T-helper 2 cell treated with Interferon-gamma antibody and Interleukin-4, amounts not matched to agents 5 μg/mL and 100 μg/mL, for 36 hours (primary cell): ENCODE results near the gene CREBL2.
A peak's percentile ranks its signal among the peaks of the same experiment; 100 is the strongest.

Source experiments
- DNase-seq: peaks from one replicate; pipeline ENCODE4 v3.0.0; 2021; ENCODE audit warnings: low spot score
- H3K27ac Mint-ChIP-seq: one replicate; pipeline ENCODE4 v1.8.0; 2021; ENCODE audit warnings: mild to moderate bottlenecking, mixed read lengths
- H3K27me3 Mint-ChIP-seq: one replicate; pipeline ENCODE4 v1.8.0; 2021; ENCODE audit warnings: low read depth, mixed read lengths
- H3K36me3 Mint-ChIP-seq: one replicate; pipeline ENCODE4 v1.8.0; 2021; ENCODE audit warnings: low read depth, mixed read lengths
- H3K4me1 Mint-ChIP-seq: one replicate; pipeline ENCODE4 v1.8.0; 2021; ENCODE audit warnings: low read depth, mixed read lengths
- H3K4me3 Mint-ChIP-seq: one replicate; pipeline ENCODE4 v1.8.0; 2022; ENCODE audit warnings: mild to moderate bottlenecking, moderate library complexity, mixed read lengths
- H3K9me3 Mint-ChIP-seq: one replicate; pipeline ENCODE4 v1.8.0; 2021; ENCODE audit warnings: mixed read lengths

The CREBL2 gene

GRCh38 chr12:12683725-12684124 is 72.0 kb downstream of the CREBL2 start:
- Mint-ChIP-seq H3K4me1 (peaks cover 4% of the 10 kb centered on the region), H3K36me3 (peaks cover 12% of the 10 kb centered on the region), H3K9me3 (no peaks in the 10 kb centered on the region), H3K27ac (no peak overlapping the region), H3K27me3 (no peaks in the 10 kb centered on the region), H3K4me3 (no peak overlapping the region)
- DNase-seq: no peak

- no peak for DNase-seq
- H3K9me3 Mint-ChIP-seq: no peaks in the 10 kb centered on the region
- H3K4me3 Mint-ChIP-seq: no peak overlapping the region
- H3K36me3 Mint-ChIP-seq: peaks cover 17% of the 10 kb centered on the region
- H3K27me3 Mint-ChIP-seq: no peaks in the 10 kb centered on the region
- no peak overlapping the region for H3K27ac Mint-ChIP-seq
- peaks cover 6% of the 10 kb centered on the region for H3K4me1 Mint-ChIP-seq
Observed at GRCh38 chr12:12684375-12685106, 72.9 kb downstream of the CREBL2 start.

- Mint-ChIP-seq H3K27ac (no peak overlapping the region), H3K36me3 (peaks cover 17% of the 10 kb centered on the region), H3K9me3 (no peaks in the 10 kb centered on the region), H3K4me3 (no peak overlapping the region), H3K4me1 (peaks cover 8% of the 10 kb centered on the region), H3K27me3 (no peaks in the 10 kb centered on the region)
- no peak for DNase-seq
Observed at GRCh38 chr12:12685305-12685704, 73.6 kb downstream of the CREBL2 start.

DNA sequence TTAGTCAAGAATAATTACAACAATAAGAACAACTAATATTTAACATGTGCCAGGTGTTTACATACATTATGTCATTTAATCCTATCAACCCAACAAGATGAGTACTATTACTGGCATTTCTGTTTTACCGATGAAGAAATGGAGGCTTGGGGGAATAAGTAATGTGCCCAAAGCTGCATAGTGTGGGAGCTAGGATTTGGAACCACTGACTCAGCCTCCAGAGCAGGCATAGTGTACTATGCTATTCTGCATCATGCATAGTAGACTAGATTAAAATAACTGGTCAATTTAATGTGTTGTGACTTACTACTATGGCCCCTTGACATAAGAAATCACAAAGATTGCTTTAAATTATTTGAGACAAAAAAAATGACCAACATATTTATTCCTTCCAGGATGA is 74.8 kb downstream of the CREBL2 start:
- peaks cover 15% of the 10 kb centered on the region for H3K4me1 Mint-ChIP-seq
- H3K36me3 Mint-ChIP-seq: peaks cover 16% of the 10 kb centered on the region
- no peaks in the 10 kb centered on the region for H3K9me3 Mint-ChIP-seq
- H3K27me3 Mint-ChIP-seq: no peaks in the 10 kb centered on the region
- no peak overlapping the region for H3K4me3 Mint-ChIP-seq
- DNase-seq: no peak
- H3K27ac Mint-ChIP-seq: no peak overlapping the region

DNA sequence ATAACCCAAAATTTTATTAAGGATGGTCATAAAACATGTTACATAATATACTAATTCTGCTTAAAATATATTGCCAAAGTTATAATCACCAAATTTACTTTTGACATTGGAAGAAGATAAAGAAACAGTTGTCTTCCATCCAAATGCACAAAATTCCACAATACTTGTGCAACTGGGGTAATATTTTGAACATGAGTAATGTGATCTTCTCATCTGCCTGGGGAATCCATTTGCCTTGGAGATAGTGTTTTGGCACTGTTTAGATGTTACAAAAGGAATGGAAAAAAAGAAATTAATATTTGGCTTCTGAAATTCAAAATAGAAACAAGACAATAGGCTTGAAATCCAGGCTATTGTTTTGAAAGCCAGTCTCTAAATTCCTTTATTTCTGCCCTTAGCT is 75.2 kb downstream of the CREBL2 start:
- Mint-ChIP-seq H3K27me3 (no peaks in the 10 kb centered on the region), H3K27ac (no peak overlapping the region), H3K4me1 (peaks cover 19% of the 10 kb centered on the region), H3K4me3 (no peak overlapping the region), H3K9me3 (no peaks in the 10 kb centered on the region), H3K36me3 (peaks cover 19% of the 10 kb centered on the region)
- no peak for DNase-seq

DNA sequence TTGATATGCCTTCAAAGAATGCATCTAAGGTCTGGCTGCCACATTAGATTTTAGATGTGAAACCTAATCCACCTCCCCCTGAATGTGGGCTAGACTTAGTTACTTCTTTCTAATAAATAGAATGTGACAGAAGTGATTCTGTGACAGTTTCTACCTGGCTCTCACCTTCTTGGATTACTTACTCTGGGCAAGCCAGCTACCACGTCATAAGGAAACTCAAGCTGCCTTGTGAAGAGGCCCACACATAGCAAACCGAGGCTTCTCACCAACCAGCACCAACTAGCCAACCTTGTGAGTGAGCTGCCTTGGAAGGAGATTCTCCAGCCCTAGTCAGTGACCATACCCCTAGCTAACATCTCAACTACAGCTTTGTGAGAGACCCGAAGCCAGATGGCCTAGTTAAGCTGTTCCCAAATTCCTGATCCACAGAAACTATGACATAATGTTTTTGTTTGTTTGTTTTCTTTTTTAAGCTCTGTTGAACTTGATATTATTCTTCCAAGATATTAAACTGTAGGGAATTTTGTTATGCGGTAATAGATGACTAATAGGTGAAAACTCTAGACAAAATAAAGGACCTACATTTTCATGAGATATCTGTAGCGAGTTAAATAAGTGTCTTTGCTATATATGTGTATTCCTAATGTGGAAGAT is 78.1 kb downstream of the CREBL2 start:
- Mint-ChIP-seq H3K27me3 (no peaks in the 10 kb centered on the region), H3K4me3 (no peak overlapping the region), H3K9me3 (no peaks in the 10 kb centered on the region), H3K36me3 (peaks cover 27% of the 10 kb centered on the region), H3K27ac (no peak overlapping the region), H3K4me1 (peaks cover 35% of the 10 kb centered on the region)
- DNase-seq: no peak

DNA sequence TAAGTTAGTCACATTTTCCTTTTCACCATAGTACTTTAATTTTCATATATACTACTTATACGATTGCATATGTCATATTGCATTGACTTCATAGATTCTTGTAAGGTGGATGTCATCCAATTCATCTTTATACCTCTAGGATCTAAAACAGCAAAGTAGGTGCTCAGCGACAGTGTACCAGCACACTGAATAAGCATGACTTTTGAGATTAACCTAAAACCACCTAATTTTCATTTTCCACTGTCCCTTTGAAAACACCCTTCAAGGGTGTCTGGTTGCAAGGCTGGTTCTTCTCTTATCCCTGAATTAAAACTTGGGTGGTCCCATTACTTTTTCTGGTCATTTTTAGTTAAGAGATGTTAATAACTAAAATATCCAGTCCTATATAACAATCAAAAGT is 79.9 kb downstream of the CREBL2 start:
- no peak overlapping the region for H3K4me3 Mint-ChIP-seq
- no peak for DNase-seq
- H3K9me3 Mint-ChIP-seq: no peaks in the 10 kb centered on the region
- H3K36me3 Mint-ChIP-seq: peaks cover 35% of the 10 kb centered on the region
- H3K27ac Mint-ChIP-seq: no peak overlapping the region
- peaks cover 48% of the 10 kb centered on the region for H3K4me1 Mint-ChIP-seq
- no peaks in the 10 kb centered on the region for H3K27me3 Mint-ChIP-seq

DNA sequence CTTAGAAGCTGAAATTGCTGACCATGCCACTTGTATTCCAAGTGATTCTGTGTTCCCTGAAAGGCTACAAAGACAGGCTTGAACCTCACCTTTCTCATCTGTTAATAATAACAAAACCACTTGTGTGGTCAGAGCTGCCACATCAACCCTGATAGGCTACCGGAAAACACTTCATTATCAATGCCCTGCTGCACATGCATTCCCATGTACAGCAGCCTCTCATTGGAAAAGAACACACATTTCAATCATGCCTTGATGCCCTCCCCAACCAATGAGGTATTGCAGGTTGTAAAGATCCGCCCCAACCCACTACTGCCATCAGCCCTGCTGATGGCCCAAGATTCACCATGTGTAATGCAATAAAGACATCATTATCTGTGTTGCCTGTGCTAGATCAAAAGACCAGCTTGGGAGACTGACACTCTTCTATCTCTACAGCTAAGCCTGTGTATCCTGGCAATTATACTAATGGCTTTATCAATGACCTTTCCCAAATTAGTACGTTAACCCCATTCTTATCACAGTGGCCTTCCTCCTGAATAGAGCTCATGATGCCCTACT is 81.5 kb downstream of the CREBL2 start:
- no peaks in the 10 kb centered on the region for H3K27me3 Mint-ChIP-seq
- H3K36me3 Mint-ChIP-seq: peaks cover 33% of the 10 kb centered on the region
- peaks cover 62% of the 10 kb centered on the region for H3K4me1 Mint-ChIP-seq

More for the DNA sequence above, 81.5 kb downstream of the CREBL2 start:
- H3K4me3 Mint-ChIP-seq: peak overlapping the region; percentile 25
- H3K9me3 Mint-ChIP-seq: no peaks in the 10 kb centered on the region
- H3K27ac Mint-ChIP-seq: no peak overlapping the region
- no peak for DNase-seq
